ENCODE results near the gene FANCC.
A peak's percentile ranks its signal among the peaks of the same experiment; 100 is the strongest.
"Not testable (repeated sequence)": the region's sequence is repeated elsewhere in the genome, so short reads cannot be mapped to it uniquely, and the experiment has no call there.

Gene FANCC

DNA sequence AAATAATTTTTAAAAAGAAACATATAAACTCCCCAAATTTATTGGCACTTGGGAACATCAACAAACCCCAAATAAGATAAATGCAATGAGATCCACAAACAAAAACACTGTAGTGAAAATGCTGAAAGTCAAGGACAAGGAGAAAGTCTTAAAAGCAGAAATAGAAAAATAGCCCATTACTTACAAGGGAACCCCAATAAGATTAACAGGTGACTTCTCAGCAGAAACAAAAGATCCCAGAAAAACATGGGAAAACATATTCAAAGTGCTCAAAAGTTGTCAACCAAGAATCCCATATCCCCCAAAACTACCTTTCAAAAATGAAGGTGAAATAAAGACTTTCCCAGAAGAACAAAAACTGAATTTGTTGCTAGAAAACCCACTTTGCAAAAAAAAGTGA is 40.0 kb downstream of the FANCC start:
- no peak for FAIRE-seq

- no peak for FAIRE-seq
Observed at GRCh38 chr9:95276395-95276954, 41.0 kb downstream of the FANCC start.

GRCh38 chr9:95274160-95274559 is 43.3 kb downstream of the FANCC start:
- FAIRE-seq, result not testable (repeated sequence)

- FAIRE-seq, result no peak
Observed at GRCh38 chr9:95273369-95274022, 44.0 kb downstream of the FANCC start.

GRCh38 chr9:95272830-95273229 is 44.7 kb downstream of the FANCC start:
- FAIRE-seq, result no peak

DNA sequence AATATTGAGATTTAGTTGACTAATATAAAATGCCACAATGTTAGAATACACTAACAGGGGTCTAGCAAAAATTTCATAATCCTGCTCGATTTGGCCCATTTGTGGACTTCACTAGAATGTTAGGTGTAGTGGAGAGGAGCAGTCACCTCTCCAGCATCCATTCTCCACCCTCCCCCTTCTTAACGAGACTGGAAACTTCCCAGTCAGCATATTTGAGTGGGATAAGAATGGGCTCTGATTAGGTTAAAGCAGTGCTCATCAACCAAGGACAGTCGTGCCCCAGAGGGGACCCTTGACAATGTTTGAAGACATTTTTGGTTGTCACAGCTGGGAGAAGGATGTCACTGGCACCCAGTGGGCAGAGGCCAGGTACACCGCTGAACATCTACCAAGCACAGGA is 46.7 kb downstream of the FANCC start:
- no peak for FAIRE-seq

DNA sequence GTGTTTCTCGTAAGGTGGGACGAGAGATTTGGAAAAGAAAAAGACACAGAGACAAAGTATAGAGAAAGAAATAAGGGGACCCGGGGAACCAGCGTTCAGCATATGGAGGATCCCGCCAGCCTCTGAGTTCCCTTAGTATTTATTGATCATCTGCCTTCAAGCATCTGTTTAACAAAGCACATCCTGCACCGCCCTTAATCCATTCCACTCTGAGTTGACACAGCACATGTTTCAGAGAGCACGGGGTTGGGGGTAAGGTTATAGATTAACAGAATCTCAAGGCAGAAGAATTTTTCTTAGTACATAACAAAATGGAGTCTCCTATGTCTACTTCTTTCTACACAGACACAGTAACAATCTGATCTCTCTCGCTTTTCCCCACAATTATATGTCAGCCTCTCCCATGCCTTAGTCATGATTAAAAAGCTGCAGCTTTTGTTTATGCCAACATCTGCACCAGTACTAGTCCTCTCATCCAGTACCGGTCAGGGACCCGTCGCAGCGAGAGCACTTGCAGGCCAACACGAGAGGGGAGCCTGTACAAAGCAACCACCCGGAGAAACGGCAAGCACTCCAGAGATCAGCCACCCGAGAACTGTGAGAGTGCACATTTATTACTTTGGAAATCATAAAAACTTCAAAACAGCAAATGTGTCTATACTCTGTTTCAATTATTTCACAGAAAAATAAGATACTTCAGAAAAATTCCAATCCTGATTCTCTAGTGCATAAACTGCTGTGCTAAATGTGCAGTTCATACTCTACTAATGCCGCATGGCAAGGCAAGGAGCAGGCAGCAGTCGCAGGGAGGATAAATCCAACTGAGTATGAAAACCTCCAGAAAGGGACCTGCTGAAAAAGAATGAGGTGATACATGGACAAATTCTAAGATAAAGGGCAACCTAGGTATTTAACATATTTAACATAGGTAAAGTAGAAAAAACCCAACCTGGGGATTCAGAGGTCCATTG is 47.4 kb downstream of the FANCC start:
- not testable (repeated sequence) for FAIRE-seq

DNA sequence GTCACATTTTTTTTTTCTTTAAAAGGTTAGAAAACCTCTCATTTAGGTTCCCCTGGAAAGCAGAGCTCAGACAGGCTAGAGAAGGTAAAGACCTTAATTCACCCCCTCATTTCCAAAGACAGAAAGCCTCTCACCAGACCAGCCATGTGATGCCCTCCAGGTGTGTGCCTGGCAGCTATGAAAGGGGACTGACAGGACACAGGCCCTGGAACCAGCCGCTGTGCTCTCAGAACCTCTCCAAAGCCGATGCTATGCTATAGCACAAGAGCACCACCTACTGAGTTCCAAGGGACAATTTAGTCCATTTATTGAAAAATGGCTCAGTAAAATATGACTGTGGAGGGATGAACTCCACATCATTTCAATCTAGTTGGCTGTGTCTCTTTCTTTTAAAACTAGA is 48.8 kb downstream of the FANCC start:
- FAIRE-seq, result no peak

- no peak for FAIRE-seq
Observed at GRCh38 chr9:95266649-95267048, 50.9 kb downstream of the FANCC start.

GRCh38 chr9:95265960-95266359 is 51.5 kb downstream of the FANCC start:
- no peak for FAIRE-seq

- FAIRE-seq, result peak; percentile 73
Observed at GRCh38 chr9:95264954-95265615, 52.4 kb downstream of the FANCC start.

DNA sequence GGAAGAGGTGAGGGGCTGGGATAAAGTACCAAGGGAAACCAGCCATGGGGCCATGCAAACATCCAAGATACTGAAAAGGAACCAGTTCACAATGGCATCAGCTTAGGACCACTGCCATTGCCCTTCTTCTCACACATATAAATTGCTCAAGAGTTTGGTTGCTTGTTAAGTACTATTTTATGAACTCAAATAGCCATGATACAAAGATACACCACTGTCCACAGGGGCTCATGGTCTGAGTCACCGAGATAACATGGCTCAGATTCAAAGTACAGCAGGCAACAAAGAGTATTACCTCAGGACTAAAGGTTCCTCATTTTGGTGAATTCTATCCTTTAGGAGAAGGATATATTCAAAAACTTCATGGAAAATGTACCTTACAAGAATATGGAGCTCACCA is 55.6 kb downstream of the FANCC start:
- FAIRE-seq, result no peak

DNA sequence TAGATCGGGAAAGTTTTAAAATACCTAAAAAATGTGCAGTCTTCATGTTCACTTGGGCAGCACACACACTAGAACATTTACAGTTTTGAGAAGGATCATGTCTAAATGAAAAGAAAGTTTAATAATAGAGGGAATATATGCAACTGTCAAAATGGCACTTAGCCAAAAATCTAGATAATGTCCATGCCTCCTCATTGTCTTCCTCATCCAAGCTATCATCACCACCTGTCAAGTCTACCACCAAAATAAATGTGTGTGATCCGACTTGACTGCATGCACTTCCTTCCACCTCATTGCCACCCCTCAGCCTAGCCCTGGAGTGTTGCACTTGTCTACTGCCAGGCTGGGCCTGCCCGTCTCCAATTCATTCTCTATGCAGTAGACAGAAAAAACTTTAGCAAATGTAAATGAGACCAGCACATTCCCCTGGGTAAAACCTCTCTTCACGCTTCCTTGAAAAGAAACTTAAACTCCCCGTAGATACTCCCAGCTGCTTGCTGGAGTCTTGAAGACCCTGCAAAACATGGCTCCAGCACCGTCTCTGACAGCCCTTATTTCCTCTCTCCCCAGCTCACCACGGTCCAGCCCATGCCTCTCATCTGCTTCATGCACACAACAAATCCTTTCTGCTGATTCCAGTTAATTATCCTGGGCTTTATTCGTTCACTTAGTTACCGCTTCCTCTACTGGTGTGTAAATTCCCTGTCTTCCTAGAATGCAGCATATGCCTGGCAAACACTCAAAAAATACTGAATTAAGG is 66.9 kb downstream of the FANCC start:
- FAIRE-seq, result no peak

DNA sequence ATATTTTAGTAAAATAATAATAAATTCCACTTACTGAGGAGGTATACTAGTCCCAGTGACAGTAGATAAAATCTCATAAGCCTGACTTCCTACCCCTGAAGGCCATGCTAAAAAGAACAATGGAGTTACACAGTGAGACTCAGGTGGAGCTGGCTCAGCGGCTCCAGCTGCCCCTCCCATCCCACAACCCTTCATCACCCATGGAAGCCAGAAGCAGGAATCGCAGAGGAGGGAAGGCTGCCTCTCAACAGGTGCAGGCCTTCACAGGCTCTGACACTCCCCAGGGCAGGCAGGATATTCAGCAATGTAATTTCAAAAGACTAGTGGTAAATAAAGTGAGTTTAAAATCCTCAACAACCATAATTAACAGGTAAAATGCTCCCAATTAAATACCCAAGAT is 67.5 kb downstream of the FANCC start:
- FAIRE-seq, result no peak

GRCh38 chr9:95246547-95246946 is 71.0 kb downstream of the FANCC start:
- no peak for FAIRE-seq

GRCh38 chr9:95242613-95243012 is 74.9 kb downstream of the FANCC start:
- FAIRE-seq, result no peak

- no peak for FAIRE-seq
Observed at GRCh38 chr9:95239071-95239470, 78.4 kb downstream of the FANCC start.

- no peak for FAIRE-seq
Observed at GRCh38 chr9:95237336-95237735, 80.2 kb downstream of the FANCC start.

DNA sequence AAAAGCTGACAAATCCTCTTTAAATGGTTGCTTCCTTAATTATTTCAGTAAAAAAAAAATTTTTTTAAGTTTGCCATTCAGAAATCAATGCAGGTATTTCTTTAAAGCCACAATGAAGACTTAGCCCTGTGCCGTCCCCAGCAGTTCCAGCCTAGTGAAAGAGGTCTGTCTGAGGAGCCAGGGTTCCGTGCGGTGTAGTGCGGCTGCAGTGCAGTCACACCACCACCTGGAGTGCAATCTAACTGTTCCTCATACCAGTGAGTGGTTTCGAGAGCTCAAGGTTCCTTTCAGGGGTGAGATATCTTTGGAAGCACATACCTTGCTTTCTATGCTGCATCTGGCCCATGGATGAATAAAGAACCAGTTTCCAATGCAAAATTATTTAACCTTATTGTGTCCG is 87.5 kb downstream of the FANCC start:
- no peak for FAIRE-seq

- FAIRE-seq, result no peak
Observed at GRCh38 chr9:95229230-95229915, 88.1 kb downstream of the FANCC start.

DNA sequence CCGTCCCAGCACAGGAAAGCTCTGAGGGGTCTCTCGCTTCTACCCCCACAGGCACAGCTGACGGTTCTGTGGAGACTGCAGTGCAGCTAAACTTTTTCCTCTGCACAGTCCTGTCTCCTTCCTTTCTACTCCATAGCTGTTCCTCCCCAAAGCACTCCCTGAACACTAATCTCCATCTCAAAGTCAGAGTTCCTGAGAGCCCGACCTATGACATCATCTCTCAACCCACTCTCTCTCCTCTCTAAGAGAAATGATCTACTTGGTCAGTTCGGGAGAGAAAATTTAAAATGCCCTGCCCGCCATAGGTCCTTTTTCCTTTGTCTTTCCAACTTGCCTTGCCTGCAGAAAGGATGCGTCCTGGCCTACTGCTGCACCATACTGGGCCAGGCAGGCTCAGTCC is 90.6 kb downstream of the FANCC start:
- FAIRE-seq, result no peak

- FAIRE-seq, result no peak
Observed at GRCh38 chr9:95225726-95226106, 91.8 kb downstream of the FANCC start.

Data from G401.6 (cell line).